ENCODE measurements around the gene SMYD4. TPM values are rescaled to one million over a fixed set of nuclear protein-coding genes. Genes with fewer than 3 reads are reported as not detected.
"Not testable (repeated sequence)": the region's sequence is repeated elsewhere in the genome, so short reads cannot be mapped to it uniquely, and the experiment has no call there.

The SMYD4 gene
- total RNA-seq, 1 donor from 2014 or later, result 9.9 TPM

DNA sequence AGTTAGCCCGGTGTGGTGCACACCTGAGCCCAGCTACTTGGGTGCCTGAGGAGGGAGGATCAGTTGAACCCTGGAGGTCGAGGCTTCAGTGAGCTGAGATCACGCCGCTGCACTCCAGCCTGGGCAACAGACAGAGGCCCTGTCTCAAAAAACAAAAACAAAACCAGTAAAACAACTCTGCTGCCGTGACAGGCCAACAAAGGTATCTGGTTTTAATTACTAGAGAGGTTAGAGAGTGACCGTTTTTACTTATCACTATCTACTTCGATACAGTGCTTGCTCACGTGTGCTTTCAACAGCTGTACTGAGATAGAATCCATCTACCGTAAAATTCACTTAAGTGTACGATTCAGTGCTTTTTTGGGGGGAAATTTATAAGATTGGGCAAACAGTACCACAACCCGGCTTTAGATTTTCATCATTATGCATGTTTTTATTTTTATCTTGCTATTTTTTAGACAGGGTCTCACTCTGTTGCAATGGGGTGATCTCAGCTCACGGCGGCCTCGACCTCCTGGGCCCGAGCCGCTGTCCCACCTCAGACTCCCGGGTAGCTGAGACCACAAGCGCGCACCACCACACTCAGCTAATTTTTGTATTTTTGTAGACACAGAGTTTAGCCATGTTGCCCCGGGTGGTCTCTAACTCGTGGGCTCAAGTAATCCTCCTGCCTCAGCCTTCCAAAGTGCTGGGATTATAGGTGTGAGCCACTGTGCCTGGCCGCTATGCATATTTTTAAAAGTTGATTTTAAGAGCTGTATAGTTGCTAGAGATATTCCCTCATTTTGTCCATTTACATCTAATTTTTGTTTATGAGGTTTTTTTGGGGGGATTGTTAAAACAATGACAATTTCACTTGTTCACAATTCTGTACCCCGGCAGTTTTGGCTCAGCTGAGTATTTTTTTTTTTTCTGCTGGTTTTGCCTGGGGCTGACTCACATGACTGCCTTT is 36.9 kb downstream of the SMYD4 start:
- intact Hi-C loops (cut with DNase I), result no loop called here
- no peak for ATAC-seq
- DNase-seq (ENCODE audit: missing footprints), result no peak

GRCh38 chr17:1789936-1790335 is 39.8 kb downstream of the SMYD4 start:
- ATAC-seq, result no peak
- no peak for DNase-seq (ENCODE audit: missing footprints)
- intact Hi-C loops (cut with DNase I), result loop anchor here (5.0 kb wide), 1 partner anchor 123 kb away; no protein-coding TSS in a partner anchor

GRCh38 chr17:1787301-1787902 is 42.3 kb downstream of the SMYD4 start:
- DNase-seq (ENCODE audit: missing footprints), result no peak
- peak; percentile 58 for ATAC-seq
- intact Hi-C loops (cut with DNase I), result loop anchor here (5.0 kb wide), 1 partner anchor 120 kb away; no protein-coding TSS in a partner anchor

- intact Hi-C loops (cut with DNase I), result loop anchor here (5.0 kb wide), 1 partner anchor 119 kb away; no protein-coding TSS in a partner anchor
- no peak for DNase-seq (ENCODE audit: missing footprints)
- ATAC-seq, result no peak
These were observed 43.0 kb downstream of the SMYD4 start for GRCh38 chr17:1786708-1787107.

DNA sequence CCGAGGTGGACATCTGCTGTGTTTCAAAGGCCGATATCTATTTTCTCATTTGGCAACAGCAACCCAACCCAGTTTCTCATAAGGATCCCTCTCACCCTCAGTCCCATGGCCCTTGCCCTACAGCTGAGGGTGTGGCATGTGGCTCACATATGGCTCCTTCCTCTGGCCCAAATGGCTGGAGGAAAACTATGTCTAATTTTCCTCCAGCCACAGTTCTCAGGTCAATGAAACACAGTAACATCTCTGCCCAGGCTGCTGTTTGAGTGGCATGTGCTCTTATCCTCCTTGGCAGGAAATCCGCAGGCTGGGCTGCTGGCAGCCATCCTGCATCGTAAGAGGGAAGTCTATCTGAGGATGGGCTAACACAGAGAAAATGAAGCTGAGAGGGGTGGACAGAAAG is 43.8 kb downstream of the SMYD4 start:
- ATAC-seq, result no peak
- DNase-seq (ENCODE audit: missing footprints), result no peak
- intact Hi-C loops (cut with DNase I), result loop anchor here (2.0 to 5.0 kb wide), 2 partner anchors 119 to 211 kb away; no protein-coding TSS in a partner anchor

DNA sequence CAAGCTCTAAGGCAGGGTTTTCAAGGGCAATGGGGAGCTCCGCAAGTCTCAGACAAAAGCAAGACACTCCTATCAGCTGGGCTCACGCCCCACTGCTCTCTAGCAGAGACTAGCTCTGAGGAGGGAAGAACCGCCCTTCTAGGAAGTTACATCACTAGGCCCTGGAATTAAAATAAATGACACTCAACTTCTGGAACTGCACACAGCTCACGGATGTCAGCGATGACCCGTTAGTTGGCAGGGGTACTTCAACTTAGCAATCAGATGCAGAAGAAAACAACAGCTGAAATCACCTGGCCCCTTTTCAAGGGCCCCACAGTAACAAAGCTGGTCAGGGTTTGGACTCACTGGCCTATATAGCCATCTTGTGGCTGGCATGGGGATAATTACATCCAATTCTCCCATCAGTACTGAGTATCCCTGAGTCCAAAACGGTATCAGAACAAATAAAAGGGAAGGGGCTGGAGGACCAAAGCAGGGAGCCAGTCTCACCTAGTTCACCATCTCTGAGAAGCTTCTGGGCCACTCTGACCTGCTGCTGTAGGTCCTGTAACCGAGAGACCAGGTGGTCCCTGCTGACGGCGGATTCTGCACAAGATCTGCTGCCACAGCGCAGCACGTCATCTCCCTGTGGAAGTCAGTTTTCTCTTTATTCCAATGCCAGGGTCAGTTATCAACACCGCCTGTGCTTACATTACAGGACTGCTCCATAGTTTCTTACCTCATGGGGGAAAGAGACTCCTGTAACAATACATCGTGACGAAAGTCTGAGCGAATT is 45.7 kb downstream of the SMYD4 start:
- DNase-seq (ENCODE audit: missing footprints) (peak; percentile 89), ATAC-seq (peak; percentile 81)
- intact Hi-C loops (cut with DNase I), result loop anchor here (2.0 kb wide), 3 partner anchors 59 to 209 kb away; partner anchors contain the start of gene WDR81

GRCh38 chr17:1783271-1783670 is 46.4 kb downstream of the SMYD4 start:
- no peak for ATAC-seq
- intact Hi-C loops (cut with DNase I), result loop anchor here (2.0 kb wide), 2 partner anchors 58 to 66 kb away; partner anchors contain the start of gene WDR81
- DNase-seq (ENCODE audit: missing footprints), result no peak

- DNase-seq (ENCODE audit: missing footprints) (peak; percentile 50), ATAC-seq (no peak)
- intact Hi-C loops (cut with DNase I), result loop anchor here (2.0 kb wide), 2 partner anchors 57 to 65 kb away; partner anchors contain the start of gene WDR81
These were observed 47.5 kb downstream of the SMYD4 start for GRCh38 chr17:1782171-1782567.

DNA sequence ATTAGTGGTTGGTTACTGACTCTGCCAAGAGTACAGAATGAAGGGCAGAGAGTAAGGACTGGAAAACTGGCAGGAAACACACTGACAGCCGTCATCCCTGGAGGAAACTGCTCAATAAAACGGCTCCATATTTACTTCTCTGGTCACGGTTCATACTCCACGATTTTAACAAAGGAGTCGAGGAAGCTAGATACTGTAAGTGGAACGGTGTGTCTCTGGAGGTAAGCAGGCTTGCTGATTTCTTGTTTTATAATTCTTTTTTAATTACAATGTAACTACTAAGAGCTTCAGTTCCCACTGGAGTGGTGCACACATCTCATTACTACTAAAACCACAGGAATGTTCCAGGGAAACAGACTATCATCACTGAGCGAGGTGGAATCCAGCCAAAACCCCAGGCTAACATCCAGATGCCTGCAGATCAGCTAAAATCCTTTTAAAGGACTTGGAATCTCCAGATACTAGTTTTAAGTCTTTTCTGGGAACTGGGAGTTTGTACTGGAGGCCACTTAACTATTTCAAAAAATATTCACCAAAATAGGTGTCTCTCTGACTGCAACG is 50.1 kb downstream of the SMYD4 start:
- DNase-seq (ENCODE audit: missing footprints), result no peak
- intact Hi-C loops (cut with DNase I), result no loop called here
- peak; percentile 37 for ATAC-seq

DNA sequence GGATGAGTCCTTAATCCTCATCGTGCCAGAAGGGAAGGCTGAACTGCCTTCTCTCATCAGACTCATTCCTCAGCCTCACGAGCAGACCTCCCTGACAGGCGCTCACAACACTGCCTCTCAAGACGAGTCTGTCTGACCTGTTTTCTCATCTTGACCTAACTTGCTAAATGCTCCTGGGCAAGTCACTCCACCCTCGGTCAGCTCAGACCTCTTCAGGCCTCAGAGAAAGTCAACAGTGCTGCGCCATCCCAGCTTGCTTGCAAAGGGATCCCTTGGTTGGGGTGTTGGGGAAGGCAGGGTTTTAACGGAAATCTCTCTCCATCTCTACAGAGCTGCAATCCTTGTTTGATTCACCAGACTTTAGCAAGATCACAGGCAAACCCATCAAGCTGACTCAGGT is 52.8 kb downstream of the SMYD4 start:
- intact Hi-C loops (cut with DNase I), result no loop called here
- DNase-seq (ENCODE audit: missing footprints), result no peak
- ATAC-seq, result no peak

DNA sequence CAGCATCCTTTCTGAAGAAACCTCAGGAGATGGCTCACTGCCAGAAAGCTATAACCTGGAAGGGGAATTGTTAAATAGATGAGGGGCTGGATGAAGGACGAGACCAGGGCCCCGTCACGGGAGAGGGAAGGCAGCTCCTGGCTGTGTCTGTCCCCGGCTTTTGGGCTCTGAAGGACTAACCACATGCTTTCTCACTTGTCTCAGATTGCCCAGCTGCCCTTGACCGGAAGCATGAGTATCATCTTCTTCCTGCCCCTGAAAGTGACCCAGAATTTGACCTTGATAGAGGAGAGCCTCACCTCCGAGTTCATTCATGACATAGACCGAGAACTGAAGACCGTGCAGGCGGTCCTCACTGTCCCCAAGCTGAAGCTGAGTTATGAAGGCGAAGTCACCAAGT is 53.4 kb downstream of the SMYD4 start:
- DNase-seq (ENCODE audit: missing footprints) (no peak), ATAC-seq (no peak)
- intact Hi-C loops (cut with DNase I), result no loop called here

DNA sequence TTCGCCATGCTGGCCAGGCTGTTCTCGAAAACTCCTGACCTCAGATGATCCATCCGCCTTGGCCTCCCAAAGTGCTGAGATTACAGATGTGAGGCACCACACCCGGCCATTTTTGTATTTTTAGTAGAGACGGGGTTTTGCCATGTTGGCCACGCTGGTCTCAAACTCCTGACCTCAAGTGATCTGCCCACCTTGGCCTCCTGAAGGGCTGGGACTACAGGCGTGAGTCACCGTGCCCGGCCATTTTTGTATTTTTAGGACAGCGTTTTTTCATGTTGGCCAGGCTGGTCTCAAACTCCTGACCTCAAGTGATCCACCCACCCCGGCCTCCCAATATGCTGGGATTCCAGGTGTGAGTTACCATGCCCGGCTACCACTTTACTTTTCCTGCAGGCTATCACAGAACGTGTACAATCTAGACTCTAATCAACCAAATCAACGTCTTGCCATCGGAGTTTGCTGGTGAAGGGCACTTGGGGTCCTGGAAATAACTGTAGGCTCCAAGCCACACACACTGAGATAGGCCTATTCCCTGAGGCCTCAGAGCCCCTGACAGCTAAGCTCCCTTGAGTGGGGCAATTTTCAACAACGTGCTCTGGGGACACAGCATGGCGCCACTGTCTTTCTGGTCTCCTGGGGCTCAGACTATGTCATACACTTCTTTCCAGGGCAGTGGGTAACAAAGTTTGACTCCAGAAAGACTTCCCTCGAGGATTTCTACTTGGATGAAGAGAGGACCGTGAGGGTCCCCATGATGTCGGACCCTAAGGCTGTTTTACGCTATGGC is 55.1 kb downstream of the SMYD4 start:
- intact Hi-C loops (cut with DNase I), result no loop called here
- DNase-seq (ENCODE audit: missing footprints), result no peak
- ATAC-seq, result no peak

DNA sequence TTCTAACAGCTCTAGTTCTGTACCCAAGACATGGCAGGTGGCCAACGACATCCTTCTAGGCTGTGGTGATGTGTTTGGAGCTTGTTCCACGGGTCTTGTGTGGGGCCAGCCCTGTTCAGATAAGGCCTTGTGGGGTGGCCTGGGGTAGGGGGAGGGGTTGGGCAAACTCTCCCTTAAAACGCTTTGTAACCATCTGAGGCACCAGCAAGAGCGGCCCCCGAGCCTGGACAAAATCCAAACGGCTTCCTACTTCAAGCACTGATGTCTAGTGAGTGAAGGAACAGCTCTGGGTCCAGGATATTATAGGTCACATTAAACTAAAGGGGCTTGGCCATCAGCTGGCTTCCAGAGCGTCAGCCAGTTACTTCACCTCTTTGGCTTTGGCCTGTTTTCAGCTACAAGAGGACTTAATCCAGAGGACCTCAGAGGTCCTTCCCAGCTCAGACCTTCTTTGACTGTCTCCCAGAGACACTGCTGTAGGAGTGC is 56.0 kb downstream of the SMYD4 start:
- DNase-seq (ENCODE audit: missing footprints) (peak; percentile 58), ATAC-seq (peak; percentile 52)
- intact Hi-C loops (cut with DNase I), result no loop called here

- ATAC-seq (peak; percentile 62), DNase-seq (ENCODE audit: missing footprints) (peak; percentile 57)
- intact Hi-C loops (cut with DNase I), result not testable (repeated sequence)
These were observed 56.6 kb downstream of the SMYD4 start for GRCh38 chr17:1773000-1773695.

- peak; percentile 48 for DNase-seq (ENCODE audit: missing footprints)
- ATAC-seq, result no peak
- intact Hi-C loops (cut with DNase I), result no loop called here
These were observed 59.8 kb downstream of the SMYD4 start for GRCh38 chr17:1769822-1770477.

DNA sequence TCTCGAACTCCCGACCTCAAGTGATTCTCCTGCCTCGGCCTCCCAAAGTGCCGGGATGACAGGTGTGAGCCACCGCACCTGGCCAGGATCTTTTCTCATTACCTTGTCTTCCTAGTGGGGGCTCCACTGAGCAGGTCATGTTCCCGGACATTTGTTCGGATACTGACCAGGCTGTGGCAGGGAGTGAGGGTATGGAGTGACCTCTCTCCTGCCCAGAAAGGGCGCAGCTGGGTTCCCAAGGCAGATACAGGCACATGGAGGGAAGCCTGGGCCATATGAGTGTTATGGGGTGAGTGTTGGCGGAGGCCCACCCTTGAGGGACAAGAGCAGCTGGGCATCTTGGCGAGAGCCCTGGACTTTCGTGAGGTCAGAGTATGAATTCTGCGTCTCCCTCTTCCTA is 62.3 kb downstream of the SMYD4 start:
- intact Hi-C loops (cut with DNase I), result no loop called here
- ATAC-seq (no peak), DNase-seq (ENCODE audit: missing footprints) (no peak)
